ENCODE measurements around the gene PCNX1.
"Not testable (repeated sequence)": the region's sequence is repeated elsewhere in the genome, so short reads cannot be mapped to it uniquely, and the experiment has no call there.

The PCNX1 gene

GRCh38 chr14:71062581-71063303 lies 155.5 kb downstream of the PCNX1 start:
- no peak for DNase-seq (ENCODE audit: low spot score)
- TF ChIP-seq, protein P1, sequence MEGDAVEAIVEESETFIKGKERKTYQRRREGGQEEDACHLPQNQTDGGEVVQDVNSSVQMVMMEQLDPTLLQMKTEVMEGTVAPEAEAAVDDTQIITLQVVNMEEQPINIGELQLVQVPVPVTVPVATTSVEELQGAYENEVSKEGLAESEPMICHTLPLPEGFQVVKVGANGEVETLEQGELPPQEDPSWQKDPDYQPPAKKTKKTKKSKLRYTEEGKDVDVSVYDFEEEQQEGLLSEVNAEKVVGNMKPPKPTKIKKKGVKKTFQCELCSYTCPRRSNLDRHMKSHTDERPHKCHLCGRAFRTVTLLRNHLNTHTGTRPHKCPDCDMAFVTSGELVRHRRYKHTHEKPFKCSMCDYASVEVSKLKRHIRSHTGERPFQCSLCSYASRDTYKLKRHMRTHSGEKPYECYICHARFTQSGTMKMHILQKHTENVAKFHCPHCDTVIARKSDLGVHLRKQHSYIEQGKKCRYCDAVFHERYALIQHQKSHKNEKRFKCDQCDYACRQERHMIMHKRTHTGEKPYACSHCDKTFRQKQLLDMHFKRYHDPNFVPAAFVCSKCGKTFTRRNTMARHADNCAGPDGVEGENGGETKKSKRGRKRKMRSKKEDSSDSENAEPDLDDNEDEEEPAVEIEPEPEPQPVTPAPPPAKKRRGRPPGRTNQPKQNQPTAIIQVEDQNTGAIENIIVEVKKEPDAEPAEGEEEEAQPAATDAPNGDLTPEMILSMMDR (IDR thresholded peaks at IDR 0.05; ENCODE audit: extremely low read depth, missing control alignments) = no peak

DNA sequence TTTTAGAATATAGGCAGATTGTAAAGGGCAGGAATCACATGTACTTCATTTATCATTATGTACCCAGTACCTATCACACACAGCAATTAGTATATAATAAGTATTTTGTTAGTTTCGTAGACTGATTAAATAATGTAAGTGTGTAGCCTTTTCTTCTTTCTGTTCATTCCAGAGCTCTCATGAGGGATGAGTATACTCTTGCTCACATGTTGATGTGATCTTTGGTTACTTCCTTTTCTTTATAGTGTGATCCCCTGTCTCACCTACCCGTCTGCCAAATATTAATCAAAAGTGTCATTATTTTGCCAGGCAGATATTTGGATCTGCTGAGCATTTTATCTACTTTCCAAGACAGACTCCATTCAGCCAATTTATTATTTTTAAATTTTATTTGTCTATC lies 156.1 kb downstream of the PCNX1 start:
- TF ChIP-seq, protein P1 (IDR thresholded peaks at IDR 0.05; ENCODE audit: extremely low read depth, missing control alignments) = no peak
- DNase-seq (ENCODE audit: low spot score) = no peak

- not testable (repeated sequence) for DNase-seq (ENCODE audit: low spot score)
Observed at GRCh38 chr14:71064747-71065146, 157.5 kb downstream of the PCNX1 start.

DNA sequence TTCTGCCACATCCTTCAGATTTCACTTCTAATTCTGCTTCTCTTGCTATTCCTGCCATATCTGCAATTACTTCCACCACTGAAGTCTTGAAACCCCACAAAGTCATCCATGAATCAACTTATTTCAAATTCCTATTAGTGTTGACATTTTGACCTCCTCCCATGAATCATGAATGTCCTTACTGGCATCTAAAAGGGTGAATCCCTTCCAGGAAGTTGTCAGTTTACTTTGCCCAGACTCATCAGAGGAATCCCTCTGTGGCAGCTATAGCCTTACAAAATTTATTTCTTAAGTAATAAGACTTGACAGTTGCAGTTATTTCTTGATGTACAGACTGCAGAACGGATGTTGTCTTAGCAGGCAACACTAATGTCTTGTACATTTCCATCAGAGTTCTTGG lies 162.9 kb downstream of the PCNX1 start:
- TF ChIP-seq, protein P1 (IDR thresholded peaks at IDR 0.05; ENCODE audit: extremely low read depth, missing control alignments) = no peak
- DNase-seq (ENCODE audit: low spot score) = no peak

DNA sequence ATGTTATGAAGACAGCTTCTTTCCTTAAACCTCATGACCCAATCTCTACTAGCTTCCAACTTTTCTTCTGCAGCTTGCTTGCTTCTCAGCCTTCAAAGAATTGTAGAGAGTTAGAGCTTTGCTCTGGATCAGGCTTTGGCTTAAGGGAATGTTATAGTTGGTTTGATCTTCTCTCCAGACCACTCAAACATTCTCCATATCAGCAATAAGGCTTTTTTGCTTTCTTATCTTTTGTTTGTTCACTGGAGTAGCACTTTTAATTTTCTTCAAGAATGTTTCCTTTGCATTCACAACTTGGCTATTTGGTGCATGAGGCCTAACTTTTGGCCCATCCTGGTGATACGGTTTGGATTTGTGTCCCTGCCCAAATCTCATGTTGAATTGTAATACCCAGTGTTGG lies 163.8 kb downstream of the PCNX1 start:
- DNase-seq (ENCODE audit: low spot score) = no peak
- TF ChIP-seq, protein P1 (IDR thresholded peaks at IDR 0.05; ENCODE audit: extremely low read depth, missing control alignments) = no peak

- no peak for DNase-seq (ENCODE audit: low spot score)
- TF ChIP-seq, protein P1 (IDR thresholded peaks at IDR 0.05; ENCODE audit: extremely low read depth, missing control alignments) = no peak
Observed at GRCh38 chr14:71076462-71077092, 169.3 kb downstream of the PCNX1 start.

GRCh38 chr14:71078500-71078899 lies 171.2 kb downstream of the PCNX1 start:
- TF ChIP-seq, protein P1 (IDR thresholded peaks at IDR 0.05; ENCODE audit: extremely low read depth, missing control alignments) = no peak
- DNase-seq (ENCODE audit: low spot score) = no peak

- TF ChIP-seq, protein P1 (IDR thresholded peaks at IDR 0.05; ENCODE audit: extremely low read depth, missing control alignments) = no peak
- no peak for DNase-seq (ENCODE audit: low spot score)
Observed at GRCh38 chr14:71086567-71086966, 179.3 kb downstream of the PCNX1 start.
